ENCODE data around the gene SLIT3. TPM values are rescaled to one million over a fixed set of nuclear protein-coding genes. Genes with fewer than 3 reads are reported as not detected.

The SLIT3 gene
- total RNA-seq, 1 experiment from 2014 or later: 0.10 TPM

GRCh38 chr5:169083394-169084018 is 217.4 kb downstream of the SLIT3 start:
- RAD21 ChIA-PET (ENCODE audit: low non-redundant PET in 1 of 2, low total read pairs in 2 of 2, uncharacterized antibody in 2 of 2, unreplicated experiment in 2 of 2): no interaction called here
- H3K4me1 ChIP-seq (ENCODE audit: control insufficient read depth in 1 of 2, insufficient read depth in 2 of 2, low read length in 2 of 2): no peaks in the 10 kb centered on the region
- POLR2A ChIA-PET: no interaction called here
- no peaks in the 10 kb centered on the region for H3K9me2 ChIP-seq (ENCODE audit: insufficient read depth)
- no peak overlapping the region for H3K4me3 ChIP-seq (replicated peaks in 1 of 2; ENCODE audit: low read depth in 1 of 2, low read length in 2 of 2)
- no peaks in the 10 kb centered on the region for H4K20me1 ChIP-seq (ENCODE audit: insufficient read depth)
- no peak for TF ChIP-seq SP1 (IDR thresholded peaks at IDR 0.05; ENCODE audit: low read depth)
- TF ChIP-seq POLR2AphosphoS5 (IDR thresholded peaks at IDR 0.05; ENCODE audit: low read depth, low read length): no peak
- TF ChIP-seq SRF (IDR thresholded peaks at IDR 0.05; ENCODE audit: low read depth): no peak
- TF ChIP-seq CBX3 (IDR thresholded peaks at IDR 0.05; ENCODE audit: low read depth): no peak
- no peak for TF ChIP-seq JUND (IDR thresholded peaks at IDR 0.05)
- TF ChIP-seq ELF1 (IDR thresholded peaks at IDR 0.05; ENCODE audit: borderline replicate concordance, low read depth): no peak
- no peak for TF ChIP-seq RAD21 (IDR thresholded peaks at IDR 0.05; ENCODE audit: low read depth)
- TF ChIP-seq EZH2phosphoT487 (IDR thresholded peaks at IDR 0.05; ENCODE audit: borderline replicate concordance): no peak
- TF ChIP-seq POLR2A (IDR thresholded peaks at IDR 0.05; ENCODE audit: borderline replicate concordance, extremely low read depth, insufficient read depth, insufficient read length): no peak
- no peaks in the 10 kb centered on the region for H3K36me3 ChIP-seq (ENCODE audit: control insufficient read depth in 1 of 2, insufficient read depth in 2 of 2, low read length in 2 of 2)
- no peak overlapping the region for H2AFZ ChIP-seq (ENCODE audit: low read depth, low read length, poor library complexity, severe bottlenecking)
- no peak for DNase-seq (ENCODE audit: low read depth, low spot score)
- no peaks in the 10 kb centered on the region; the same call in 1 of the 2 replicates for H3K27me3 ChIP-seq (ENCODE audit: insufficient read depth, low read length)
- intact Hi-C loops (cut with micrococcal nuclease): no loop called here
- no peak for ATAC-seq
- no TSS peak for BruUV-seq (replicated peaks)
- H3K79me2 ChIP-seq (ENCODE audit: insufficient read depth, low read length): no peaks in the 10 kb centered on the region
- no peaks in the 10 kb centered on the region for H3K9me3 ChIP-seq (ENCODE audit: control insufficient read depth in 1 of 2, insufficient read depth in 1 of 2, low read depth in 1 of 2, low read length in 2 of 2)
- no peak overlapping the region for H3K9ac ChIP-seq (ENCODE audit: low read length)
- CTCF ChIA-PET: no interaction called here
- H3K27ac ChIP-seq (ENCODE audit: low read depth, low read length): no peak overlapping the region
- no peak overlapping the region for H3K4me2 ChIP-seq (ENCODE audit: low read length)

- no peak overlapping the region for H2AFZ ChIP-seq (ENCODE audit: low read depth, low read length, poor library complexity, severe bottlenecking)
- ATAC-seq (no peak), DNase-seq (ENCODE audit: low read depth, low spot score) (no peak)
- H3K36me3 ChIP-seq (ENCODE audit: control insufficient read depth in 1 of 2, insufficient read depth in 2 of 2, low read length in 2 of 2): no peaks in the 10 kb centered on the region
- H3K4me3 ChIP-seq (replicated peaks in 1 of 2; ENCODE audit: low read depth in 1 of 2, low read length in 2 of 2): no peak overlapping the region
- no peaks in the 10 kb centered on the region for H4K20me1 ChIP-seq (ENCODE audit: insufficient read depth)
- ChIA-PET RAD21 (ENCODE audit: low non-redundant PET in 1 of 2, low total read pairs in 2 of 2, uncharacterized antibody in 2 of 2, unreplicated experiment in 2 of 2) (no interaction called here), POLR2A (no interaction called here), CTCF (no interaction called here)
- H3K27ac ChIP-seq (ENCODE audit: low read depth, low read length): no peak overlapping the region
- H3K9me3 ChIP-seq (ENCODE audit: control insufficient read depth in 1 of 2, insufficient read depth in 1 of 2, low read depth in 1 of 2, low read length in 2 of 2): no peaks in the 10 kb centered on the region
- no peaks in the 10 kb centered on the region for H3K4me1 ChIP-seq (ENCODE audit: control insufficient read depth in 1 of 2, insufficient read depth in 2 of 2, low read length in 2 of 2)
- H3K4me2 ChIP-seq (ENCODE audit: low read length): no peak overlapping the region
- peaks cover 4% of the 10 kb centered on the region; the same call in 1 of the 2 replicates for H3K27me3 ChIP-seq (ENCODE audit: insufficient read depth, low read length)
- no peaks in the 10 kb centered on the region for H3K79me2 ChIP-seq (ENCODE audit: insufficient read depth, low read length)
- no peak overlapping the region for H3K9ac ChIP-seq (ENCODE audit: low read length)
- H3K9me2 ChIP-seq (ENCODE audit: insufficient read depth): no peaks in the 10 kb centered on the region
- BruUV-seq (replicated peaks): no TSS peak
- intact Hi-C loops (cut with micrococcal nuclease): no loop called here
- TF ChIP-seq, protein P1, sequence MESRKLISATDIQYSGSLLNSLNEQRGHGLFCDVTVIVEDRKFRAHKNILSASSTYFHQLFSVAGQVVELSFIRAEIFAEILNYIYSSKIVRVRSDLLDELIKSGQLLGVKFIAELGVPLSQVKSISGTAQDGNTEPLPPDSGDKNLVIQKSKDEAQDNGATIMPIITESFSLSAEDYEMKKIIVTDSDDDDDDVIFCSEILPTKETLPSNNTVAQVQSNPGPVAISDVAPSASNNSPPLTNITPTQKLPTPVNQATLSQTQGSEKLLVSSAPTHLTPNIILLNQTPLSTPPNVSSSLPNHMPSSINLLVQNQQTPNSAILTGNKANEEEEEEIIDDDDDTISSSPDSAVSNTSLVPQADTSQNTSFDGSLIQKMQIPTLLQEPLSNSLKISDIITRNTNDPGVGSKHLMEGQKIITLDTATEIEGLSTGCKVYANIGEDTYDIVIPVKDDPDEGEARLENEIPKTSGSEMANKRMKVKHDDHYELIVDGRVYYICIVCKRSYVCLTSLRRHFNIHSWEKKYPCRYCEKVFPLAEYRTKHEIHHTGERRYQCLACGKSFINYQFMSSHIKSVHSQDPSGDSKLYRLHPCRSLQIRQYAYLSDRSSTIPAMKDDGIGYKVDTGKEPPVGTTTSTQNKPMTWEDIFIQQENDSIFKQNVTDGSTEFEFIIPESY (IDR thresholded peaks at IDR 0.05; ENCODE audit: extremely low read depth, insufficient replicate concordance, low read length): no peak
- TF ChIP-seq, protein P2, sequence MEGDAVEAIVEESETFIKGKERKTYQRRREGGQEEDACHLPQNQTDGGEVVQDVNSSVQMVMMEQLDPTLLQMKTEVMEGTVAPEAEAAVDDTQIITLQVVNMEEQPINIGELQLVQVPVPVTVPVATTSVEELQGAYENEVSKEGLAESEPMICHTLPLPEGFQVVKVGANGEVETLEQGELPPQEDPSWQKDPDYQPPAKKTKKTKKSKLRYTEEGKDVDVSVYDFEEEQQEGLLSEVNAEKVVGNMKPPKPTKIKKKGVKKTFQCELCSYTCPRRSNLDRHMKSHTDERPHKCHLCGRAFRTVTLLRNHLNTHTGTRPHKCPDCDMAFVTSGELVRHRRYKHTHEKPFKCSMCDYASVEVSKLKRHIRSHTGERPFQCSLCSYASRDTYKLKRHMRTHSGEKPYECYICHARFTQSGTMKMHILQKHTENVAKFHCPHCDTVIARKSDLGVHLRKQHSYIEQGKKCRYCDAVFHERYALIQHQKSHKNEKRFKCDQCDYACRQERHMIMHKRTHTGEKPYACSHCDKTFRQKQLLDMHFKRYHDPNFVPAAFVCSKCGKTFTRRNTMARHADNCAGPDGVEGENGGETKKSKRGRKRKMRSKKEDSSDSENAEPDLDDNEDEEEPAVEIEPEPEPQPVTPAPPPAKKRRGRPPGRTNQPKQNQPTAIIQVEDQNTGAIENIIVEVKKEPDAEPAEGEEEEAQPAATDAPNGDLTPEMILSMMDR (IDR thresholded peaks at IDR 0.05 in 2 of 3, conservative IDR thresholded peaks at IDR 0.05 in 1 of 3; ENCODE audit: borderline replicate concordance in 1 of 3, insufficient read depth in 1 of 3, low read depth in 2 of 3, low read length in 2 of 3): no peak
- TF ChIP-seq ELF1 (IDR thresholded peaks at IDR 0.05; ENCODE audit: borderline replicate concordance, low read depth): no peak
- no peak for TF ChIP-seq ZNF274 (IDR thresholded peaks at IDR 0.05; ENCODE audit: low read depth, low read length)
- TF ChIP-seq POLR2A (IDR thresholded peaks at IDR 0.05; ENCODE audit: borderline replicate concordance, extremely low read depth, insufficient read depth, insufficient read length): no peak
- no peak for TF ChIP-seq TCF7L2 (IDR thresholded peaks at IDR 0.05; ENCODE audit: borderline replicate concordance, extremely low read depth, insufficient read depth, insufficient read length)
- no peak for TF ChIP-seq RAD21 (IDR thresholded peaks at IDR 0.05; ENCODE audit: low read depth)
- no peak for TF ChIP-seq SP1 (IDR thresholded peaks at IDR 0.05; ENCODE audit: low read depth)
- TF ChIP-seq ZFX (IDR thresholded peaks at IDR 0.05): no peak
- TF ChIP-seq CBX3 (IDR thresholded peaks at IDR 0.05; ENCODE audit: low read depth): no peak
- TF ChIP-seq FOSL1 (IDR thresholded peaks at IDR 0.05; ENCODE audit: low read depth): no peak
- TF ChIP-seq MAX (IDR thresholded peaks at IDR 0.05): no peak
Observed at GRCh38 chr5:169081000-169081724, 219.8 kb downstream of the SLIT3 start.

Data from HCT116 (cell line).